Esophagus muscularis mucosa (tissue), 4 donors: ENCODE results near the gene DDRGK1. TPM values are rescaled to one million over a fixed set of nuclear protein-coding genes. Genes with fewer than 3 reads are reported as not detected.

Source experiments
- DNase-seq: peaks from one replicate; pipeline ENCODE4 v3.0.0-alpha.2; 2017; ENCODE audit errors: extremely low spot score
- H3K27ac ChIP-seq, 4 donors: fragments of 200-600 bp; sonication (generic); replicated peaks in 1 of 4; 1 replicate in 3 of 4; 2 replicates in 1 of 4; pipeline ENCODE4 v1.5.1; 2016 to 2019; ENCODE audit warnings: mild to moderate bottlenecking in 1 of 4
- H3K27me3 ChIP-seq, 4 donors: fragments of 200-600 bp; sonication (generic); one replicate each; pipeline versions ENCODE4 v1.5.1 to v1.6.0; 2016 to 2019
- H3K36me3 ChIP-seq, 4 donors: fragments of 200-600 bp; sonication (generic); one replicate each; pipeline ENCODE4 v1.5.1; 2016 to 2019
- H3K4me1 ChIP-seq, 4 donors: fragments of 200-600 bp; sonication (generic); one replicate each; pipeline ENCODE4 v1.5.1; 2016 to 2019
- H3K4me3 ChIP-seq, 4 donors: fragments of 200-600 bp; sonication (generic); 1 replicate in 2 of 4; 2 replicates in 2 of 4; pipeline ENCODE4 v1.5.1; 2016 to 2019; ENCODE audit warnings: mild to moderate bottlenecking in 4 of 4, moderate library complexity in 1 of 4
- H3K9me3 ChIP-seq, 4 donors: fragments of 200-600 bp; sonication (generic); 1 replicate in 3 of 4; 2 replicates in 1 of 4; pipeline ENCODE4 v1.5.1; 2016 to 2019
- CTCF ChIP-seq, 3 experiments: fragments of 200-600 bp in 2 of 3; fragments of 450-650 bp in 1 of 3; sonication (generic) in 2 of 3; IDR thresholded peaks; one replicate each; pipeline ENCODE4 v1.5.1; 2017 to 2019; ENCODE audit warnings: antibody characterized with exemption in 3 of 3, mild to moderate bottlenecking in 2 of 3, moderate library complexity in 1 of 3
- EP300 ChIP-seq: sonication (generic); formaldehyde crosslinking; IDR thresholded peaks from one replicate; pipeline ENCODE4 v1.6.1; 2017; ENCODE audit warnings: antibody characterized with exemption
- POLR2A ChIP-seq: fragments of 450-650 bp; IDR thresholded peaks from one replicate; pipeline ENCODE4 v1.6.1; 2017; ENCODE audit warnings: antibody characterized with exemption, moderate library complexity, mild to moderate bottlenecking, low read depth
- POLR2AphosphoS5 ChIP-seq, 2 donors: sonication (generic); formaldehyde crosslinking; IDR thresholded peaks; one replicate each; pipeline ENCODE4 v1.6.1; 2017; ENCODE audit warnings: antibody characterized with exemption in 2 of 2
- WGBS: methylation state at CpG from one replicate; pipeline ENCODE4 v1.1.5; 2018; 5-methylcytosine and 5-hydroxymethylcytosine counted together
- intact Hi-C: fragments of 100-400 bp; cut with DNase I; formaldehyde crosslinking; loops from one replicate; pipeline ENCODE4 v1.15.1; 2023
- total RNA-seq, 4 donors: library from RNA; depleted of rRNA; stranded (reverse); fragments of >200 nt; gene quantifications; one replicate each; pipeline versions ENCODE4 v1.1.0 to v1.2.1, GENCODE V29; 2016

Gene DDRGK1
- total RNA-seq, 4 donors from 2014 or later, result 64.4 to 86.0 (median 69.7) TPM

GRCh38 chr20:3177746-3178485 is 26.6 kb downstream of the DDRGK1 start:
- 81% methylated on average over 8 of the region's 8 CpGs for WGBS
- peaks cover 8 to 24% (median 22%) of the 10 kb centered on the region in 4 donors for H3K4me1 ChIP-seq
- no peak overlapping the region for H3K27ac ChIP-seq
- TF ChIP-seq POLR2A, result no peak
- TF ChIP-seq CTCF (IDR thresholded peaks at IDR 0.05), result no peak
- no peak for TF ChIP-seq EP300
- no peak for TF ChIP-seq POLR2AphosphoS5 (IDR thresholded peaks at IDR 0.05)
- H3K4me3 ChIP-seq, result no peak overlapping the region
- peaks cover 0 to 7% (median 0%) of the 10 kb centered on the region in 4 donors for H3K27me3 ChIP-seq
- H3K36me3 ChIP-seq, result no peaks in the 10 kb centered on the region
- no peak for DNase-seq
- intact Hi-C loops, result no loop called here
- H3K9me3 ChIP-seq, result no peaks in the 10 kb centered on the region

GRCh38 chr20:3175270-3175669 is 29.2 kb downstream of the DDRGK1 start:
- Histone ChIP-seq H3K4me3 (peak overlapping the region in 3 of 4 donors; percentile 70 to 87 (median 74)), H3K36me3 (no peaks in the 10 kb centered on the region), H3K27ac (no peak overlapping the region), H3K4me1 (peaks cover 13 to 33% (median 30%) of the 10 kb centered on the region in 4 donors), H3K9me3 (no peaks in the 10 kb centered on the region), H3K27me3 (peaks cover 0 to 7% (median 0%) of the 10 kb centered on the region in 4 donors)
- 61% methylated on average over 1 of the region's 1 CpG for WGBS
- intact Hi-C loops, result no loop called here
- TF ChIP-seq POLR2A (no peak), POLR2AphosphoS5 (IDR thresholded peaks at IDR 0.05) (no peak), CTCF (IDR thresholded peaks at IDR 0.05) (no peak), EP300 (no peak)
- DNase-seq, result no peak

DNA sequence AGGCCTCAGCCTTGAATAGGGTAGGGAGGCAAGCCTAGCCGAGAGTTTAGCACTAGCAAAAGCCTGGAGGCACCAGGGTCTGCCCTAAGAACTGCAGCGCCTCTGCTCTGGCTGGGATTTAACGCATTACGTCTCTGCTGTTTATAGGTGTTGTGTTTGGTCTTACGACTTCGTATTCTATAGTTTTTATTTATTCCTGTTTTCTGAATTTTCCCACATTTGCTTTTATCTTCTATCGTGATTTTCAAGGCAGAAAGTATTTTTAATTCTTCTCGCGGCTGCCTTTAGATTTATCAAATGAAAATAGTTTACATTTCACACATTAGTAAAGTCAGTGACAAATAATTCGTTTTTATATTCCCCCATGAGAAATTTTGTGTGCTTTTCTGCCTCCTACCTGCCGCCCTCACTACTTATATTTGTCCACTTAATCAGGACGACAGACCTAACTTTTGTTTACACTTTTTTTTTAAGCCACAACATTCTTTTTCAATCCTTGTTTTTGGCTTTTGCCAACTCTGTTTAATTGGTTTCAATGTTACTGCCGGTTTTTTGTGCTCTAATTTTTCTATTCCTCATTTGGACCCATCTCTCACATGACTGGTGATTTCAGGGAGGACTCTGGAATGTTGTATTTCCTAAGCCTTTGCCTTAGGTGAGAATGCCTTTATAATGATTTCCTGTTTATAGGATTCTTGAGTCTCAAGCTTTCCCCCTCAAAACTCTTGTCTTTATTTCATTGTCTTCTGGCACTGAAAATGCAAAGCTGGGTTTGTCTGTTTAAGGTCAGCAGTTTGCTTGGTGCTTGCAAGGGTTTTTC is 29.8 kb downstream of the DDRGK1 start:
- TF ChIP-seq POLR2AphosphoS5 (IDR thresholded peaks at IDR 0.05), result no peak
- TF ChIP-seq EP300, result no peak
- TF ChIP-seq CTCF (IDR thresholded peaks at IDR 0.05), result no peak
- no peak for TF ChIP-seq POLR2A
- peak overlapping the region; percentile 70 to 87 (median 73) for H3K4me3 ChIP-seq
- H3K27me3 ChIP-seq, result peaks cover 0 to 7% (median 0%) of the 10 kb centered on the region in 4 donors
- no peaks in the 10 kb centered on the region for H3K9me3 ChIP-seq
- WGBS, result 24% methylated on average over 13 of the region's 13 CpGs
- H3K36me3 ChIP-seq, result no peaks in the 10 kb centered on the region
- intact Hi-C loops, result no loop called here
- DNase-seq, result no peak
- peak overlapping the region; percentile 78 to 82 (median 80) for H3K27ac ChIP-seq
- peaks cover 13 to 33% (median 30%) of the 10 kb centered on the region in 4 donors for H3K4me1 ChIP-seq

DNA sequence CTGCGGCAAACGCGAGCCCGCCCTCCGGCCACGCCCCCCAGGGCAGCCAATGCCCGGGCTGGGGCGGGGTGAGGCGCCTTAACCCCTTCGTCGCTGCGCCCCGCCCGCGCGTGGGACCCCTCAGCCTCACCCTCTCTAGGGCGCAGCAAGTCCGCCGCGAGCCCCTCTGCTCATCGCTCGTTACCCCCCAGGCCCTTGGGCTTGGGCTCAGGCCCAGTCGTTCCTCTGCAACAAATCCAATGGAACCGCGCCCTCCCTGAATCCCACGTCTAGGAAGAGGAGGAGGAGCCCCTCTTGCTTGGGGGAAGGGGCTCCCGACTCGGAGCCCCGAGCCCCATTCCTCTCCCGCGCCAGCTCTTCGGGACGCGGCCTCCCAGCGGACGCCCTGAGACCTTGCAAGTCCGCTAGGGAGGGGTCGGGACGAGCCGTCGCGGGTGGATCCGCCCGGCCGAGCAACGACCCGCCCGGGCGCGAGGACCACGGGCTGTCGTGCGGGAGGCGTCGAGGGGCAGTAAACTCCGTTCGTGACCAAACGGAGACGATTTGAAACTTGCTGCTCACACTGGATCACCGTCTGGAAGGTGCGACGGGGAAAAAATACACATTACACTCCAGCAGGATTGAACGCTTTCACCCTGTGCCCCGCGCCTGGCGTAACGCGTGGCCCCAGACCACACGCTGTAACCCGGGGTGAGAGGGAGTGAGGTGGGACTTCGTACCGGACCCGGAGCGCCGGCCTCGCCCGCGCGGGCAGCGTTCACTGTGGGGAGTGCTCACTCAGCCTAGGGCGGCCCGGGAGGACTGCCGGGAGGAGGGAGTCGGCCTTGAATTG is 30.7 kb downstream of the DDRGK1 start:
- H3K4me3 ChIP-seq, result peak overlapping the region; percentile 70 to 87 (median 73)
- H3K27me3 ChIP-seq, result peaks cover 0 to 10% (median 0%) of the 10 kb centered on the region in 4 donors
- H3K27ac ChIP-seq, result peak overlapping the region; percentile 78 to 82 (median 80)
- no peak for TF ChIP-seq EP300
- peak in 1 of 3 experiments; percentile 35 for TF ChIP-seq CTCF (IDR thresholded peaks at IDR 0.05)
- no peak for TF ChIP-seq POLR2A
- peak; percentile 52 to 65 for TF ChIP-seq POLR2AphosphoS5 (IDR thresholded peaks at IDR 0.05)
- H3K4me1 ChIP-seq, result peaks cover 13 to 33% (median 30%) of the 10 kb centered on the region in 4 donors
- intact Hi-C loops, result no loop called here
- no peak for DNase-seq
- under 1% methylated on average over 43 of the region's 84 CpGs for WGBS
- no peaks in the 10 kb centered on the region for H3K9me3 ChIP-seq
- H3K36me3 ChIP-seq, result no peaks in the 10 kb centered on the region
